ENCODE data around the gene PRKCZ.

DNA sequence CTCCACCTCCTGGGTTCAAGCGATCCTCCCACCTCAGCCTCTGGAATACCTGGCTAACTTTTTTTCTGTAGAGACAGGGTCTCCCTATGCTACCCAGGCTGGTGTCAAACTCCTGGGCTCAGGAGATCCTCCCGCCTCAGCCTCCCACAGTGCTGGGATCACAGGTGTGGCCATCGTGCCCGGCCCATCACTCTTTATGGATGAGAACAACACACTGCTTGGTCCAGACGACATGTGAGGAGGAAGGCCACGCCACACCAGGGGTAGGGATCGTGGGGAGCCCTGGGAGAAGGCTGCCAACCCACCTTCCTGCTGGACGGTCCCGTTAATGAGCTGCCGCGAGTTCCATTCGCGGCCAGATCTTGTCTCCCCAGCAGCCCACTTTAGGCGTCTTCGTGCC is 36.0 kb upstream of the PRKCZ start:
- TF ChIP-seq POLR2A (IDR thresholded peaks at IDR 0.05): no peak
- TF ChIP-seq, protein P1, sequence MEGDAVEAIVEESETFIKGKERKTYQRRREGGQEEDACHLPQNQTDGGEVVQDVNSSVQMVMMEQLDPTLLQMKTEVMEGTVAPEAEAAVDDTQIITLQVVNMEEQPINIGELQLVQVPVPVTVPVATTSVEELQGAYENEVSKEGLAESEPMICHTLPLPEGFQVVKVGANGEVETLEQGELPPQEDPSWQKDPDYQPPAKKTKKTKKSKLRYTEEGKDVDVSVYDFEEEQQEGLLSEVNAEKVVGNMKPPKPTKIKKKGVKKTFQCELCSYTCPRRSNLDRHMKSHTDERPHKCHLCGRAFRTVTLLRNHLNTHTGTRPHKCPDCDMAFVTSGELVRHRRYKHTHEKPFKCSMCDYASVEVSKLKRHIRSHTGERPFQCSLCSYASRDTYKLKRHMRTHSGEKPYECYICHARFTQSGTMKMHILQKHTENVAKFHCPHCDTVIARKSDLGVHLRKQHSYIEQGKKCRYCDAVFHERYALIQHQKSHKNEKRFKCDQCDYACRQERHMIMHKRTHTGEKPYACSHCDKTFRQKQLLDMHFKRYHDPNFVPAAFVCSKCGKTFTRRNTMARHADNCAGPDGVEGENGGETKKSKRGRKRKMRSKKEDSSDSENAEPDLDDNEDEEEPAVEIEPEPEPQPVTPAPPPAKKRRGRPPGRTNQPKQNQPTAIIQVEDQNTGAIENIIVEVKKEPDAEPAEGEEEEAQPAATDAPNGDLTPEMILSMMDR (IDR thresholded peaks at IDR 0.05): no peak

Measured in uterus (tissue), 2 donors.